Measurements from ENCODE around the gene ZNF579. TPM values are rescaled to one million over a fixed set of nuclear protein-coding genes. Genes with fewer than 3 reads are reported as not detected.

Gene ZNF579
- total and polyA plus RNA-seq, 9 of the 15 experiments (the other 6 are each of a cell fraction or from before 2014, with no cell fraction given) = 0.06 to 15.9 (median 1.6) TPM

GRCh38 chr19:55605637-55606470 lies 25.2 kb upstream of the ZNF579 start, which contains the start of gene ZNF865 (continued):
- TF ChIP-seq THAP7 (CRISPR knock-in tag; IDR thresholded peaks at IDR 0.05) (no peak), NFIC (IDR thresholded peaks at IDR 0.05) (no peak), ZNF830 (CRISPR knock-in tag; IDR thresholded peaks at IDR 0.05) (no peak), ZNF707 (CRISPR knock-in tag; conservative IDR thresholded peaks at IDR 0.05) (no peak), CLOCK (CRISPR knock-in tag; IDR thresholded peaks at IDR 0.05; ENCODE audit: borderline replicate concordance) (no peak), SIRT6 (IDR thresholded peaks at IDR 0.05; ENCODE audit: low read depth, low read length) (no peak), TAF15 (IDR thresholded peaks at IDR 0.05; ENCODE audit: low read depth, low read length) (no peak), RNF2 (IDR thresholded peaks at IDR 0.05) (no peak), GATAD2A (IDR thresholded peaks at IDR 0.05) (0 out of 2 replicates have a peak, but pooled peaks have one; percentile 47), RHOXF2B (CRISPR knock-in tag; conservative IDR thresholded peaks at IDR 0.05) (no peak), EWSR1 (IDR thresholded peaks at IDR 0.05; ENCODE audit: borderline replicate concordance, low read depth, partially characterized antibody) (no peak)
- TF ChIP-seq, protein P1, sequence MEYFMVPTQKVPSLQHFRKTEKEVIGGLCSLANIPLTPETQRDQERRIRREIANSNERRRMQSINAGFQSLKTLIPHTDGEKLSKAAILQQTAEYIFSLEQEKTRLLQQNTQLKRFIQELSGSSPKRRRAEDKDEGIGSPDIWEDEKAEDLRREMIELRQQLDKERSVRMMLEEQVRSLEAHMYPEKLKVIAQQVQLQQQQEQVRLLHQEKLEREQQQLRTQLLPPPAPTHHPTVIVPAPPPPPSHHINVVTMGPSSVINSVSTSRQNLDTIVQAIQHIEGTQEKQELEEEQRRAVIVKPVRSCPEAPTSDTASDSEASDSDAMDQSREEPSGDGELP (CRISPR knock-in tag; IDR thresholded peaks at IDR 0.05; ENCODE audit: borderline replicate concordance) = no peak
- TF ChIP-seq, protein P2, sequence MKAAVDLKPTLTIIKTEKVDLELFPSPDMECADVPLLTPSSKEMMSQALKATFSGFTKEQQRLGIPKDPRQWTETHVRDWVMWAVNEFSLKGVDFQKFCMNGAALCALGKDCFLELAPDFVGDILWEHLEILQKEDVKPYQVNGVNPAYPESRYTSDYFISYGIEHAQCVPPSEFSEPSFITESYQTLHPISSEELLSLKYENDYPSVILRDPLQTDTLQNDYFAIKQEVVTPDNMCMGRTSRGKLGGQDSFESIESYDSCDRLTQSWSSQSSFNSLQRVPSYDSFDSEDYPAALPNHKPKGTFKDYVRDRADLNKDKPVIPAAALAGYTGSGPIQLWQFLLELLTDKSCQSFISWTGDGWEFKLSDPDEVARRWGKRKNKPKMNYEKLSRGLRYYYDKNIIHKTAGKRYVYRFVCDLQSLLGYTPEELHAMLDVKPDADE (conservative IDR thresholded peaks at IDR 0.05; ENCODE audit: control insufficient read depth, low read depth, low read length) = no peak

Data from K562 (cell line).